H1 (cell line): Measurements from ENCODE around the gene PKD1L1. TPM values are rescaled to one million over a fixed set of nuclear protein-coding genes. Genes with fewer than 3 reads are reported as not detected.

Experiments used
- GABPA ChIP-seq: IDR thresholded peaks from 2 replicates; pipeline ENCODE4 v1.6.1; 2011; ENCODE audit warnings: mild to moderate bottlenecking, low read length, moderate library complexity, borderline replicate concordance; ENCODE audit not compliant: insufficient read depth
- HDAC6 ChIP-seq: IDR thresholded peaks from one replicate; pipeline ENCODE4 v1.7.1; 2012; ENCODE audit warnings: low read depth, mild to moderate bottlenecking, inconsistent platforms, low read length, moderate library complexity
- NRF1 ChIP-seq: IDR thresholded peaks from 2 replicates; pipeline ENCODE4 v1.6.1; 2011; ENCODE audit warnings: mild to moderate bottlenecking, low read depth, low read length, improper control_type of control experiment
- RBBP5 ChIP-seq: IDR thresholded peaks from 2 replicates; pipeline ENCODE4 v1.7.1; 2012; ENCODE audit warnings: low read depth, mild to moderate bottlenecking, inconsistent platforms, low read length, moderate library complexity, borderline replicate concordance
- SP1 ChIP-seq: IDR thresholded peaks from 2 replicates; pipeline ENCODE4 v1.6.1; 2011; ENCODE audit warnings: low read depth, low read length
- polyA plus RNA-seq, 7 experiments: library from polyadenylated mRNA; depleted of rRNA in 3 of 7; stranded (reverse) in 5 of 7; unstranded in 2 of 7; fragments of >200 nt in 5 of 7; fragments of 200-250 nt in 2 of 7; gene quantifications; 1 replicate in 5 of 7; 2 replicates in 1 of 7; 4 replicates in 1 of 7; pipeline versions ENCODE4 v1.2.1 to v1.2.3, GENCODE V29; 2011 to 2013; ENCODE audit warnings: missing spikeins in 2 of 7, mixed read lengths in 2 of 7
- total RNA-seq: library from RNA; stranded (reverse); fragmentation: NEBNext Ultra II Directional; extraction: Animal tissue kit (Norgen Biotek cat#: 25700); gene quantifications from 2 replicates; pipeline ENCODE4 v1.2.1, GENCODE V29; 2021

Gene PKD1L1
- total and polyA plus RNA-seq, 2 of the 8 experiments (the other 6 are each of a cell fraction or from before 2014, with no cell fraction given): 0.22 to 0.35 TPM

DNA sequence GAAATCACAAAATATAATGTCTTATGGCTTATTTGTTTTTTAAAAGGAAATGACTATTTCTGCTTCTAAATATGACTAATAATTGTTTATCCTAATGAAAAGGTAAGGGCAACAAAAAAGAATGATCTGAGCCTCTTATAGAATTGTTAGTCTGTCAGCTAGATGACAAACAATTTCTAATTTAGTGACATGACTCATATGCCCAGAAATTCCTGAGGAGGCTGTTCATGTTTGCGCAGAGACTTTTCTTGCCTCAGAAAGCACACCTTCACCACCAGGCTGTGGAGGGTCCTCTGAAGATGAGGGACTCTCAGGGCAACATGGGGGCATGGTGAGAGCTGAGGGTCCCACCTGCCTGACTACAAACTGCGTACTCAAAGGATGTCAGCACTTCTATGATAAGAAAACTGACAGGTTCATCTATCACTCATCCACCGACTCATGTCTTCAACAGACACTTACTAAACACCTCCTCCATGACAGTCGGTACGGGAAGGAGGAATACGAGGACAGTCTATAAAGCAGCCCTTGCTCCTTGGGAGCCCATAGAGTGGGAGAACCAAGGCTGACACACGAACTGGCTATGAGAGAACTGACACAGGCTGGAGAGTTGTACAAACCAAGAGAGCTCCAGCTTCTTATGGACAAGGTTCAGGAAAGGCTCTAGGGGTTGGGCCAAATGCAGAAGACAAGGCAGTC is 102.0 kb downstream of the PKD1L1 start (continued):
- TF ChIP-seq HDAC6: no peak
- TF ChIP-seq GABPA: no peak
- TF ChIP-seq SP1: no peak
- TF ChIP-seq RBBP5: no peak
- no peak for TF ChIP-seq NRF1
